Measurements from ENCODE around the gene BCL2L15. TPM values are rescaled to one million over a fixed set of nuclear protein-coding genes. Genes with fewer than 3 reads are reported as not detected.

BCL2L15 gene
- total RNA-seq, 1 donor from 2014 or later: 1.3 TPM

- TF ChIP-seq, protein P1, sequence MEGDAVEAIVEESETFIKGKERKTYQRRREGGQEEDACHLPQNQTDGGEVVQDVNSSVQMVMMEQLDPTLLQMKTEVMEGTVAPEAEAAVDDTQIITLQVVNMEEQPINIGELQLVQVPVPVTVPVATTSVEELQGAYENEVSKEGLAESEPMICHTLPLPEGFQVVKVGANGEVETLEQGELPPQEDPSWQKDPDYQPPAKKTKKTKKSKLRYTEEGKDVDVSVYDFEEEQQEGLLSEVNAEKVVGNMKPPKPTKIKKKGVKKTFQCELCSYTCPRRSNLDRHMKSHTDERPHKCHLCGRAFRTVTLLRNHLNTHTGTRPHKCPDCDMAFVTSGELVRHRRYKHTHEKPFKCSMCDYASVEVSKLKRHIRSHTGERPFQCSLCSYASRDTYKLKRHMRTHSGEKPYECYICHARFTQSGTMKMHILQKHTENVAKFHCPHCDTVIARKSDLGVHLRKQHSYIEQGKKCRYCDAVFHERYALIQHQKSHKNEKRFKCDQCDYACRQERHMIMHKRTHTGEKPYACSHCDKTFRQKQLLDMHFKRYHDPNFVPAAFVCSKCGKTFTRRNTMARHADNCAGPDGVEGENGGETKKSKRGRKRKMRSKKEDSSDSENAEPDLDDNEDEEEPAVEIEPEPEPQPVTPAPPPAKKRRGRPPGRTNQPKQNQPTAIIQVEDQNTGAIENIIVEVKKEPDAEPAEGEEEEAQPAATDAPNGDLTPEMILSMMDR (IDR thresholded peaks at IDR 0.05): no peak
- DNase-seq (no peak), ATAC-seq (no peak)
- H3K36me3 ChIP-seq: peaks cover 3% of the 10 kb centered on the region
- no peak overlapping the region for H3K4me3 ChIP-seq
- intact Hi-C loops (cut with DNase I): no loop called here
- H3K27me3 ChIP-seq (ENCODE audit: low read depth): no peaks in the 10 kb centered on the region
- no peaks in the 10 kb centered on the region for H3K9me3 ChIP-seq
- H3K27ac ChIP-seq: no peak overlapping the region
- H3K4me1 ChIP-seq: no peaks in the 10 kb centered on the region
Observed at GRCh38 chr1:113850127-113850796, 37.1 kb downstream of the BCL2L15 start.

DNA sequence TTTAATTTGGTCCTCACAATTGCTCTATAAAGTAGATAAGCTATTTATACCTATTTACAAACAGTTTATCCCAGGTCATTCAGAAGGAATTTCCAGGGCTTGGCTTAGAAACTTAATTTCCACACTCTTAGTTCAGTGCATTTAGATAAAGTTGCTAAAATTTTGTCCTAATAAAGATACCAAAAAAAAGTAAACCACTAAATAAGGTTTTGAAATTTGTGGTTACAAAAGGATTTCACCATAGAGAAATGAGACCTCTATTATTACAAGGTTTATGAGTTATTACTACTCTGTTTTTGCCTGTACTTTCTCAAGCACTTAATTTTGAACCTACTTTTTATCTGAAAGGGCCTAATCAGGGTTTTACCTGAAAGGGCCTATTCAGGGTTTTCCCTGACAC, 38.3 kb downstream of the BCL2L15 start:
- Histone ChIP-seq H3K36me3 (peaks cover 3% of the 10 kb centered on the region), H3K4me1 (no peaks in the 10 kb centered on the region), H3K27ac (no peak overlapping the region), H3K27me3 (ENCODE audit: low read depth) (no peaks in the 10 kb centered on the region), H3K4me3 (no peak overlapping the region), H3K9me3 (no peaks in the 10 kb centered on the region)
- no peak for DNase-seq
- TF ChIP-seq, protein P1 (IDR thresholded peaks at IDR 0.05): no peak
- intact Hi-C loops (cut with DNase I): no loop called here
- no peak for ATAC-seq

DNA sequence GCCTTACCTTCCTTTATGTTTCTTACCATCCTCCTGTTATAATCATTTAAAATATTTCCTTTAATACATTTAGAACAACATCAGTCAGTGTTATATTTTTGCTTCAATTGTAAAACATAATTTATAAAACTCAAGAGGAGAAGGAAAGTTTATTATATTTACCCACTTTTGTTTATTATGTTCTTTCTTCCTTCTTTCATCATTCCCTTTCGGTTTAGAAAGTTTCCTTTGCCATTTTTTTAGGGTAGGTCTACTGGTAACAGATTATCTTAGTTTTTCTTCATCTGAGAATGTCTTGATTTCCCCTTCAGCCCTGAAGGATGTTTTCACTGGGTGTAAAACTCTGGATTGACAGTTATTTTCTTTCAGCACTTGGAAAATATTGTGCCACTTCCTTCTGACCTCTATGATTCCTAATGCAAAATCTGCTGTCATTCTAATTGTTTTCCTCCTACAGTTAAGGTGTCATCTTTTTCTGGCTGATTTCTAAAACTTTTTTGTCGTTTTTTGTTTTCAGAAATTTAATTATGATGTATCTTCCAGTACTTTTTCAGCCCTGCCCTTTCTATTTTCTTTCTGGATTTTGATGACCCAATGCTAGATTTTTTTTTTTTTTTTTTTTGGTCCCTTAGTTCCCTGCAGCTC, 40.9 kb downstream of the BCL2L15 start:
- DNase-seq: no peak
- H3K9me3 ChIP-seq: no peaks in the 10 kb centered on the region
- H3K27ac ChIP-seq: no peak overlapping the region
- intact Hi-C loops (cut with DNase I): no loop called here
- H3K4me1 ChIP-seq: no peaks in the 10 kb centered on the region
- H3K36me3 ChIP-seq: peaks cover 3% of the 10 kb centered on the region
- H3K4me3 ChIP-seq: no peak overlapping the region
- H3K27me3 ChIP-seq (ENCODE audit: low read depth): no peaks in the 10 kb centered on the region
- no peak for ATAC-seq
- TF ChIP-seq, protein P1 (IDR thresholded peaks at IDR 0.05): no peak

DNA sequence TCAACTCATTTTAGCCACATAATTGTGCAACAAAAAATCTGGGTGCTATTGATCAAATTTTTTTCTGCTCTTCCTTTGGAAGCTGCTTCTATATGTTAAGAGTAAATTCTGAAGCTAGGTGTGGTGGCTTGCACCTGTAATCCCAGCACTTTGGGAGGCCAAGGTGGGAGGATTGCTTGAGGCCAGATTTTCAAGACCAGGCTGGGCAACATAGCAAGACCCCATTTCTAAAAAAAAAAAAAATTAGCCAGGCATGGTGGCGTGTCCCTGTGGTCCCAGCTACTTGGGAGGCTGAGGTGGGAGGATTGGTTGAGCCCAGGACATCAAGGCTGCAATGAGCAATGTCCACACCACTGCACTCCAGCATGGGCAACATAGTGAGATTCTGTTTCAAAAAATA, 50.8 kb downstream of the BCL2L15 start:
- ATAC-seq (no peak), DNase-seq (no peak)
- H3K27me3 ChIP-seq (ENCODE audit: low read depth): no peaks in the 10 kb centered on the region
- intact Hi-C loops (cut with DNase I): no loop called here
- H3K27ac ChIP-seq: no peak overlapping the region
- H3K4me3 ChIP-seq: no peak overlapping the region
- TF ChIP-seq, protein P1 (IDR thresholded peaks at IDR 0.05): no peak
- H3K36me3 ChIP-seq: peaks cover 15% of the 10 kb centered on the region
- no peaks in the 10 kb centered on the region for H3K9me3 ChIP-seq
- no peaks in the 10 kb centered on the region for H3K4me1 ChIP-seq

DNA sequence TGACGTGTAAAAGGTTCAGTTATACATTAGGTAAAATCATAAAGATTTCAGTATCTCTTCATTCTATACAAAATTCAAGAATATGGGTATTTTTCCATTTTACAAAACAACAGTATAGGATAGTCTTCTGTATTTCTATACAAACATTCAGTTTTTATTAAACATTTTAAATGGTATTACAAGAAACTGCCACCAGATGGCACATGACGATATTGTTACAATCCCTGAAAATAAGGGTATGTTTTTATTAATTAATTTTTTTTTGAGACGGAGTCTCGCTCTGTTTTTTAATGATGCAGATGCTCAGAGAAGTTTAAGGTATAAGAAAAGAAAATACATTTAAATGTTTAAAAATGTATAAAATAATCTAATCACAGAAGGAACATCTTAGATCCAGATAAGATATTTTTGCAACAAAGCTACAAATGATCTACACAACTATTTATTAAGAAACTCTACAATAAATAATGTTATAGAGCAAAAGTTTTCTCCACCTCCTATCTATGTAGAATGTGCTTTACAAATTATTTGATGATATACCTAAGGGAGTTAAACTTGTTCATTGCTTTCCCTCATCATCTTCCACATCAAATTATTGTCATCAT, 51.6 kb downstream of the BCL2L15 start:
- H3K27me3 ChIP-seq (ENCODE audit: low read depth): no peaks in the 10 kb centered on the region
- peaks cover 15% of the 10 kb centered on the region for H3K36me3 ChIP-seq
- TF ChIP-seq, protein P1 (IDR thresholded peaks at IDR 0.05): peak; percentile 59
- ATAC-seq (no peak), DNase-seq (no peak)
- H3K4me1 ChIP-seq: no peaks in the 10 kb centered on the region
- H3K27ac ChIP-seq: no peak overlapping the region
- H3K4me3 ChIP-seq: no peak overlapping the region
- H3K9me3 ChIP-seq: no peaks in the 10 kb centered on the region
- intact Hi-C loops (cut with DNase I): no loop called here
